Effector CD4-positive, alpha-beta T cell (primary cell): ENCODE data around the gene TIMP3.

Experiments
- DNase-seq: peaks from one replicate; pipeline ENCODE4 v3.0.0-alpha.2; 2020

Gene TIMP3

DNA sequence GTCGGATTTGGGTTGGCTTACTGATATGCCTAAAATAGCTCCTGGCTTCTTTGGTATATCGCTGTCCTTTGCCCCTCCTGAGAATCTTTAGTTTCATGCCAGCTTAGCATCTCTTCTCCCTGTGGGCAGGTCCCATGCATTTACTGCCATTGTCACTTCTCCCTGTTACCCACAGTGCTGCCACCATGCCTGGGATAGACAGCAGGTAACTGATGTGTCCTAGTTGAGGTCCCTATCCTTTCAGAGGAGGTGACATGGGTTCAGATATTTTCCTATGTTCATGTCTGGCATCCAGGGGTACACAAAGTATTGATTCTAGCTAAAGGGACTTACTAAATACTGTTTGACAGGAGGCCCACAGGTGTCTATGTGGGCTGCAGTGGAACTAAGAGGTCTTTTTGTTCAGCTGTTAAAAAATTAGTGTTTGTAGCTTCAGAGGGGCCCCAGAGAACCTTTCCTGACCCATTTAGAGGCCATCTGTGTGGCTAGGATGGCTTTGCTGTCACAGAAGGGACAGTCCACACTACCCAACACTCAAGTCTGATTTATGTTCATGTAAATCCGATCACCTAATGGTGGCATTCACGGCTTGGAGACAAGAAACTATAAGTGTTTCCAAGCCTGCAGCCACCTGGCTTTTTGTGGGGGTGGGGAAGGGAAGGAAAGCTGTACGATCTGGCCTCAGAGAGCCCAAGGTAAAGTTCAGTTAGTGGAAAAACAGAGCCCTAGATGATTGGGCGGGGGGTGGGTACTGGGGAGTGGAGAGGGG lies 8.5 kb downstream of the TIMP3 start:
- DNase-seq: no peak

GRCh38 chr22:32810555-32811133 lies 9.1 kb downstream of the TIMP3 start:
- DNase-seq: no peak

DNA sequence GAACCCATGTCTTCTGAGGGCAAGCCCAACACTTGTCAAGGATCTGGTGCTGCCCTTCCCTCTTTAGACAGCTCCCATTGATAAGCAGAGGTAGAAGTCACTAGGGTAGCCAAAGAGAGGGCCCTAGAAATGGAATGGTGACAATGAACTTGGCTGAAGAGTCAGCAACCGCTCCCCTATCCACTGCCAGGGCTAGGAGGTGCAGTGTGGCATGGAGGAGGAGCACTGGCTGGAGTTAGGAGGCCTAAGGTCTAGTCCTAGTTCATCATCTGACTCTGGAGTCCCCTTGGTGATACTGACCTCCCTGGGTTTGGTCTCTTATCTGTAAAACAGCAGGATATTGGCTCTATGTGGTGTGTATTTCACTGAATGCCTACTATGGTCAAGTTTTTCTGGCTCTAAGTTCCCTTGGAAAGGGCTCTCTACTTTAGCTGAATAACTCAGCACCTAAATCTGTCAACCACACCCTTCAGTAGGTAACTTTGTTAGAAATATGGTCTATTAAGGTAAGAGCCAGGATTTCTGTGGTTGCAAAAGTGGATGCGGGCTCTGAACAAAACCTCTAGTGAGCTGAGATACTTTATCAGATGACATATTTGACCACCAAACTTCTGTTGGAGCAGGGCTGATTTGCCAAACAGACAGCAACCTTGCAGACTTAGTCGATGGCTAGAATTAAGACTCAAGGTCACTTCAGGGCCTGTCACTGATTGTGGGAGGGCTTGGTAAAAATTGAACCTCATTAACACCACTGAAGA lies 10.5 kb downstream of the TIMP3 start:
- DNase-seq: no peak

DNA sequence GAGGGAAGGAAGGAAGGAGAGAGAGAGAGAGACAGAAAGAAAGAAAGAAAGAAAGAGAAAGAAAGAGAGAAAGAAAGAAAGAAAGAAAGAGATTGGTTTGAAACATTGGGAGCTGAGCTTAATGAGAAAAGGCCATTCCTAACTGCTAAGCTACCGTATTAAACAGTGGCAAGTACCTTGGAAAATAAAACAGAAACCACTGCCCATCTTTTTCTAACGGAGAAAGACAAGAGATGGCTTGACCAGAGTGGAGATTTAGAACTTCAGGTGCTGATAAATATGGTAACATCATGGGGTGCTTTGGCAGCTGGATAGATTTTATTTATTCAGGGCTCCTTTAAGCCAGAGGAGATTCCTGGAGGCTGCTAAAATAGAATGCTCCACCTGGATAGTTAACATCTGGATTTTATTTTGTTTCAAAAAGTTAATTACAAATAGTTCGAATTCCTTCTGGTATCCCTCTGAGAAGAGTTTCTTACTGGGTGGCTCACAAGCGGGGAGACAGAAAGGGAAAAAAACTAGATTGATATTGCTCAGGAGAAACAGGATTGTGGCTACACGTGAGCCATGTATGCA lies 12.9 kb downstream of the TIMP3 start:
- no peak for DNase-seq

DNA sequence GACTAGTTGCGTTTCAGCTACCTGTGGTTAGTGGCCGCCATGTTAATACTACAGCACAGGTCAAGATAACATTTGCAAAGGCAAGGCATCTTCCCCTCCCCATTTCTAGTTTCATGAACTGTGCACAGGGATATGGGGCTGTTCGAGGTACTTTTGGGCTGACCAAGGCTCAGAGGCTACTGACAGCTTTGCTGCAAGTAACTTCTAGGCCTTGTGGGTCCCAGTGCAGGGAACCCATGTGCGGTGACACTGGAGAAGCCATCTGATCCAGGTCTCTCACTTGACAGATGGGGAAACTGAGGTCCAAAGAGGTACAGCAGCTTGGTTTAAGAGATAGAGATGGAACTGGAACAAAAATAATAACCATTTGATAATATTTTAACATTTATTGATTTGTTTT lies 13.6 kb downstream of the TIMP3 start:
- no peak for DNase-seq

DNA sequence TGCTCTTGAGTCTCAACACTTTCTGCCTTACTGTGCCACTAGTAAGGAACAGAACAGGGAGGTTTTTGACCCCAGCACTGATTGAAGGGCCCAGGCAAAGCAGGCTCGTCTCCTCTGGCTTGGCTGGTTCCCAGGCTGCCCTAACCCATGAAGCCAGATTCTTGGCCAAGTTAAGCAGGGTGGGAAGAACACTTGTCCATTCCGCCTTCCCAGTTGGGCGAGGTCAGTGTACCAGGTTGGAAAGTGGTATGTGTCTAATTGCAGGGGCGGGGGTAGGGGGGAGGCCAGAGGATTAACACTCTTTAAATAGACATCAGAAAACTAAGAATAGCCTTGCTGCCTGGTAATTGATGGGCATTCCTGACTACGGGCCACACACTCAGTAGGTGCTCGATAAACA lies 14.4 kb downstream of the TIMP3 start:
- DNase-seq: no peak

GRCh38 chr22:32817137-32817730 lies 15.7 kb downstream of the TIMP3 start:
- no peak for DNase-seq

- DNase-seq: no peak
Observed at GRCh38 chr22:32818446-32819115, 17.1 kb downstream of the TIMP3 start.

- DNase-seq: no peak
Observed at GRCh38 chr22:32819120-32819519, 17.6 kb downstream of the TIMP3 start.

- DNase-seq: no peak
Observed at GRCh38 chr22:32820131-32821119, 18.9 kb downstream of the TIMP3 start.

- no peak for DNase-seq
Observed at GRCh38 chr22:32822179-32822877, 20.8 kb downstream of the TIMP3 start.

DNA sequence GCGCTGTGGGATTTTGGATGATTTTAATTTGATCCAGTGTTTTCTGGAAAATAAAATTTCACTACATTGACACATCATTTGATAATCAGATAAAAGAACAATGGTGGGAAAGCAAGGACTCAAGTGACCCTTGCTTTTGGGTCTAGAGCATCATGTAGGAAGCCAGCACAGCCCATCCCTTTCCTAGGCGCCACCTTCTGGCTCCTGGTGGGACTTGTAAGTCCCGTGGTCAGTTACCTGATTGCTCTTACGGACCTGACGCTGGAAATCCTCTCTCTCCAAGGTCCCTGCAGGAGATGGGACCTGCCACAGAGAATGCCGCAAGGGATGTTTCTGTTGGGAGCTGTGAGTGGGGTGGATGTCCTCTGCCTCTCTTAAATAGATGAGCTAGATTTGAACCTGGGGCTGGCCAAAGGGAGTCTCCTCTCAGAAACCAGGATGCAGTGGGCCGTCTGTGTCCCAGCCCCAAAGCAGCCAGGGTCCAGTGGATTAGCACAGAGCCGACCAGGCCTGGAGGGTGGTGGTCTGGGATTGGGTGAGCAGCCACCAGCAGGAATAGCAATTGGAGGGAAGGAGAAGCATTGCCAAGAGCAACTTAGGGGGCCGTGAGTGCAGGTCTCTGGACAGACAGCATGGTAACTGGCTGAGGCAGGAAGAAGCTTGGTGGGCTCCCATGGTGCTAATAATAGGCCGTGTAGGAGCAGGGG lies 21.7 kb downstream of the TIMP3 start:
- DNase-seq: no peak

- no peak for DNase-seq
Observed at GRCh38 chr22:32824531-32825312, 23.2 kb downstream of the TIMP3 start.

DNA sequence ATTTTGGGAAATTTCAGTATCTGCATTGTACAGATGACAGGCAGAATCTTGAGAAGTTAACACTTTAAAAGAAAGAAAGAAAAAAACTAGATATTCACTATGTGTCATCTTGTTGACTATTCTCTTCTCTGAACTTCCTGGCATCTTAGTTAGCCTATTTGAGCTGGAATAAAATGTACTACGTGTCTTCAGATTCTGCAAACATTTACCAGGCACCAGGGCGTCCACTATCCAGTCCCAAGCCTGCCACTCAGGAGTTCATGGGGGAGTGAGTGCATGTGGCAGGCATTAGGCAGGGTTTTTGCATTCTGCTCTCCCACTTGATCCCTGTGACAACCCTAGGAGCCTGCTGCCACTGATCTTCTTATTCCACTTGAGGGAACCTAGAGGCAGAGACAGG lies 25.0 kb downstream of the TIMP3 start:
- DNase-seq: no peak

DNA sequence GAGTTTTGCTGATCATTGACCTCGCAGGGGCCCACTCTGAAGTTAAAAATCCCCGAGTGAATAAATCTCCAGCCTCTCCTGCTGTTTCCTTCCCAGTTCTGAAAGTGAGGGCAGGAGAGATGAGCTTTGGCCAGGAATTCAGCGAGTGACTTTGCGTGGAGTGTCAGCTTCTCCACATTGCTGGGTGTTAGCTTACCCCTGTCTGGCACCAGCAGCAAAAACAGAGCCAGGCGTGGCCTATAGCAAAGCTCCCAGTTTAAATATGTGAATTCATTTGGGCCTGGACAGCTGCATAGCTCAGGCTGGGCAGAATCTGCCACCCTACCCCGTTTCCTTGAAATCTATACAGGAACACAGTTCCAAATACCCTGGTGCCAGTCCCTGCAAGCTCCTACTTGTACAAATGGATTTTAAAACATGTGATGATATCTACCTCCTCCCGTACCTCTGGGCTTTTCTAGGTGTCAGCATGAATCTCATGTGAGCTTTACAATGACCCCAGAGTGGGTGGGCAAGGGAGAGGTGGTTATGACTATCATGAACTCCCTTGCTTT lies 25.6 kb downstream of the TIMP3 start:
- DNase-seq: no peak

- no peak for DNase-seq
Observed at GRCh38 chr22:32828150-32828549, 26.6 kb downstream of the TIMP3 start.

GRCh38 chr22:32828561-32828960 lies 27.1 kb downstream of the TIMP3 start:
- no peak for DNase-seq

GRCh38 chr22:32829451-32829851 lies 27.9 kb downstream of the TIMP3 start:
- no peak for DNase-seq

DNA sequence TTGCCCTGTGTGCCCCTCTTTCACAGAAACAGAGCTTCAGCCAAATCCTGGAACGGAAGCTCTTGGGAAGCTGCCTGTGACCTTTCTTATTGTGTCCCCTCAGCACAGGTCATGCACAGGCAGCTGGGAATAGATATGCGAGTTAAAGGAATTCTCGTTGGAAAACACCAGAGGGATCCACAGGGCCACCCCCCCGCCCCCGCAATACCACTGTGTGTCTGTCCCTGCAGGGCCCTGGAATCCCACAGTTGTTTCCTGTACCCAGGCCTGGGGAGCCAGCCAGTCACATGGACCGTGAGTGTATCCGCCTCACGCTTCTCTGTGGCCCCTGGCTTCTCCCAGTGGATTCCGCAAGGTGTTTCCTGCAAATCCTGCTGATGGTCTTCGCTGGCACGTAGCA lies 29.0 kb downstream of the TIMP3 start:
- DNase-seq: no peak
